ENCODE measurements around the gene A1BG.

Gene A1BG

GRCh38 chr19:58385891-58386575 lies 32.7 kb upstream of the A1BG start:
- DNase-seq (ENCODE audit: low read depth): no peak

GRCh38 chr19:58385313-58385890 lies 32.1 kb upstream of the A1BG start:
- DNase-seq (ENCODE audit: low read depth): no peak

- DNase-seq (ENCODE audit: low read depth): no peak
These were observed 29.8 kb upstream of the A1BG start for GRCh38 chr19:58382997-58383603.

GRCh38 chr19:58381460-58382212 lies 28.3 kb upstream of the A1BG start:
- DNase-seq (ENCODE audit: low read depth): no peak

GRCh38 chr19:58380662-58381459 lies 27.6 kb upstream of the A1BG start, which contains the start of gene ZNF837:
Gene ZNF837, minus strand, starts transcription at chr19:58381030. Its CDS starts 11,698 bp downstream, at chr19:58369332.
- DNase-seq (ENCODE audit: low read depth): peak; percentile 100

GRCh38 chr19:58380037-58380661 lies 26.9 kb upstream of the A1BG start:
- no peak for DNase-seq (ENCODE audit: low read depth)

- DNase-seq (ENCODE audit: low read depth): no peak
These were observed 26.0 kb upstream of the A1BG start for GRCh38 chr19:58379246-58379645.

GRCh38 chr19:58376724-58377123 lies 23.4 kb upstream of the A1BG start:
- DNase-seq (ENCODE audit: low read depth): peak; percentile 38

- DNase-seq (ENCODE audit: low read depth): peak; percentile 60
These were observed 20.9 kb upstream of the A1BG start for GRCh38 chr19:58374200-58374599.

- DNase-seq (ENCODE audit: low read depth): no peak
These were observed 19.2 kb upstream of the A1BG start for GRCh38 chr19:58372311-58373133.

GRCh38 chr19:58368561-58369360 lies 15.5 kb upstream of the A1BG start:
- DNase-seq (ENCODE audit: low read depth): no peak

GRCh38 chr19:58367698-58368454 lies 14.6 kb upstream of the A1BG start:
- no peak for DNase-seq (ENCODE audit: low read depth)

GRCh38 chr19:58366585-58367430 lies 13.5 kb upstream of the A1BG start:
- DNase-seq (ENCODE audit: low read depth): no peak

- DNase-seq (ENCODE audit: low read depth): no peak
These were observed 10.9 kb upstream of the A1BG start for GRCh38 chr19:58364146-58364545.

- peak; percentile 95 for DNase-seq (ENCODE audit: low read depth)
These were observed 9.1 kb upstream of the A1BG start, which contains the start of gene ZNF497 for GRCh38 chr19:58362272-58362994. Gene ZNF497, minus strand, starts transcription at chr19:58362751. Its CDS starts 5,116 bp downstream, at chr19:58357635.

GRCh38 chr19:58361900-58362271 lies 8.6 kb upstream of the A1BG start:
- DNase-seq (ENCODE audit: low read depth): no peak

GRCh38 chr19:58357481-58358145 lies 4.3 kb upstream of the A1BG start:
- DNase-seq (ENCODE audit: low read depth): no peak

All from iris pigment epithelial cell (primary cell).